ENCODE results near the gene SCN1A.

DNA sequence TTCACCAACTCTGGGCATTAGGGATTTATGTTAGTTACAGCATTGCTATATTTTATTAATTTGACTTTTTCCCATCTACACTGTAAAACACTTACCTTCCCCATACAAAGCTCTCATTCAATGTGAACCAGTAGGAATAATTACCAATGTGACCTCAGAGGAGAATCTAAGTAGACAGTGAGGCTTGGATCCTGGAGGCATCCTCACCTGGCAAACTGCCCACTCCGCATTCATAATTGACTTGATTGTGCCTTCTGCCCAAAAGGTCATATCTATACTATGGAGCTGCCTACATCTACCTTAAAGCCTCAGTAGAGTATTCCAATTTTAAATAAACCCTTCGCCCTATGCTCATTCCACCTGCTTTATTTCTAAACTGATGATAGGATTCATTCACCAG lies 45.4 kb upstream of the SCN1A start:
- TF ChIP-seq POLR2AphosphoS5 (IDR thresholded peaks at IDR 0.05; ENCODE audit: borderline replicate concordance, low read depth, low read length) (no peak), EZH2 (IDR thresholded peaks at IDR 0.05) (no peak), FOXP2 (optimal IDR thresholded peaks at IDR 0.05; ENCODE audit: control extremely low read depth, extremely low read length, insufficient read depth) (no peak)
